ENCODE measurements around the gene VWF.

Gene VWF

GRCh38 chr12:6076776-6077691, 47.4 kb downstream of the VWF start:
- DNase-seq (ENCODE audit: low read depth), result no peak

- DNase-seq (ENCODE audit: low read depth), result no peak
These were observed 48.1 kb downstream of the VWF start for GRCh38 chr12:6076346-6076745.

GRCh38 chr12:6074979-6075585, 49.4 kb downstream of the VWF start:
- no peak for DNase-seq (ENCODE audit: low read depth)

- DNase-seq (ENCODE audit: low read depth), result no peak
These were observed 50.0 kb downstream of the VWF start for GRCh38 chr12:6074427-6074826.

- DNase-seq (ENCODE audit: low read depth), result no peak
These were observed 51.0 kb downstream of the VWF start for GRCh38 chr12:6073426-6073825.

GRCh38 chr12:6072302-6072752, 52.1 kb downstream of the VWF start:
- peak; percentile 82 for DNase-seq (ENCODE audit: low read depth)

GRCh38 chr12:6071589-6071988, 52.9 kb downstream of the VWF start:
- DNase-seq (ENCODE audit: low read depth), result no peak

- DNase-seq (ENCODE audit: low read depth), result no peak
These were observed 53.8 kb downstream of the VWF start for GRCh38 chr12:6070472-6071257.

GRCh38 chr12:6069437-6070093, 54.9 kb downstream of the VWF start:
- DNase-seq (ENCODE audit: low read depth), result peak; percentile 97

- no peak for DNase-seq (ENCODE audit: low read depth)
These were observed 56.2 kb downstream of the VWF start for GRCh38 chr12:6068227-6068626.

GRCh38 chr12:6067152-6067916, 57.1 kb downstream of the VWF start:
- no peak for DNase-seq (ENCODE audit: low read depth)

GRCh38 chr12:6066651-6067050, 57.8 kb downstream of the VWF start:
- no peak for DNase-seq (ENCODE audit: low read depth)

GRCh38 chr12:6065863-6066199, 58.6 kb downstream of the VWF start:
- no peak for DNase-seq (ENCODE audit: low read depth)

GRCh38 chr12:6065131-6065862, 59.2 kb downstream of the VWF start:
- no peak for DNase-seq (ENCODE audit: low read depth)

- no peak for DNase-seq (ENCODE audit: low read depth)
These were observed 61.4 kb downstream of the VWF start for GRCh38 chr12:6062757-6063735.

GRCh38 chr12:6062395-6062756, 62.1 kb downstream of the VWF start:
- DNase-seq (ENCODE audit: low read depth), result no peak

GRCh38 chr12:6061660-6062059, 62.8 kb downstream of the VWF start:
- peak; percentile 68 for DNase-seq (ENCODE audit: low read depth)

- DNase-seq (ENCODE audit: low read depth), result no peak
These were observed 64.5 kb downstream of the VWF start for GRCh38 chr12:6059860-6060565.

- DNase-seq (ENCODE audit: low read depth), result no peak
These were observed 65.2 kb downstream of the VWF start for GRCh38 chr12:6059221-6059620.

All from iris pigment epithelial cell (primary cell).